ENCODE results near the gene ELFN1.

The ELFN1 gene

GRCh38 chr7:1741751-1742554 lies 71.9 kb downstream of the ELFN1 start:
- DNase-seq (ENCODE audit: low read depth in 2 of 2), result no peak

GRCh38 chr7:1742555-1743303 lies 72.7 kb downstream of the ELFN1 start:
- DNase-seq (ENCODE audit: low read depth in 2 of 2), result no peak

- DNase-seq (ENCODE audit: low read depth in 2 of 2), result no peak
These were observed 73.6 kb downstream of the ELFN1 start for GRCh38 chr7:1743481-1744230.

- DNase-seq (ENCODE audit: low read depth in 2 of 2), result no peak
These were observed 74.4 kb downstream of the ELFN1 start for GRCh38 chr7:1744296-1745017.

- DNase-seq (ENCODE audit: low read depth in 2 of 2), result no peak
These were observed 75.0 kb downstream of the ELFN1 start for GRCh38 chr7:1745018-1745532.

GRCh38 chr7:1745576-1746490 lies 75.8 kb downstream of the ELFN1 start:
- DNase-seq (ENCODE audit: low read depth in 2 of 2), result no peak

GRCh38 chr7:1746491-1746975 lies 76.5 kb downstream of the ELFN1 start:
- DNase-seq (ENCODE audit: low read depth in 2 of 2), result no peak

GRCh38 chr7:1747004-1747801 lies 77.1 kb downstream of the ELFN1 start:
- no peak for DNase-seq (ENCODE audit: low read depth in 2 of 2)

GRCh38 chr7:1748076-1748838 lies 78.2 kb downstream of the ELFN1 start:
- no peak for DNase-seq (ENCODE audit: low read depth in 2 of 2)

- DNase-seq (ENCODE audit: low read depth in 2 of 2), result no peak
These were observed 78.7 kb downstream of the ELFN1 start for GRCh38 chr7:1748839-1749173.

- DNase-seq (ENCODE audit: low read depth in 2 of 2), result no peak
These were observed 79.3 kb downstream of the ELFN1 start for GRCh38 chr7:1749351-1749863.

- no peak for DNase-seq (ENCODE audit: low read depth in 2 of 2)
These were observed 79.9 kb downstream of the ELFN1 start for GRCh38 chr7:1749864-1750466.

- DNase-seq (ENCODE audit: low read depth in 2 of 2), result no peak
These were observed 80.5 kb downstream of the ELFN1 start for GRCh38 chr7:1750541-1751021.

GRCh38 chr7:1752111-1752510 lies 82.0 kb downstream of the ELFN1 start:
- DNase-seq (ENCODE audit: low read depth in 2 of 2), result no peak

GRCh38 chr7:1752771-1753563 lies 82.9 kb downstream of the ELFN1 start:
- no peak for DNase-seq (ENCODE audit: low read depth in 2 of 2)

GRCh38 chr7:1753564-1753867 lies 83.4 kb downstream of the ELFN1 start:
- no peak for DNase-seq (ENCODE audit: low read depth in 2 of 2)

GRCh38 chr7:1754345-1754908 lies 84.3 kb downstream of the ELFN1 start:
- no peak for DNase-seq (ENCODE audit: low read depth in 2 of 2)
